HL-60 (cell line): Measurements from ENCODE around the gene KRT10.

Source experiments
- CTCF ChIP-seq: IDR thresholded peaks from one replicate; pipeline ENCODE4 v1.5.1; 2011; ENCODE audit warnings: low read length, control low read depth, inconsistent platforms; ENCODE audit not compliant: insufficient read depth
- GABPA ChIP-seq: IDR thresholded peaks from 2 replicates; pipeline ENCODE4 v1.6.1; 2012; ENCODE audit warnings: low read depth
- POLR2AphosphoS5 ChIP-seq: IDR thresholded peaks from 2 replicates; pipeline ENCODE4 v1.6.1; 2012; ENCODE audit warnings: low read depth
- REST ChIP-seq: IDR thresholded peaks from 2 replicates; pipeline ENCODE4 v1.6.1; 2012; ENCODE audit warnings: low read depth; ENCODE audit not compliant: insufficient replicate concordance

GRCh38 chr17:40859536-40859935 lies 37.1 kb upstream of the KRT10 start:
- TF ChIP-seq POLR2AphosphoS5 (no peak), CTCF (no peak), REST (no peak), GABPA (no peak)
